ENCODE measurements around the gene MROH2B.

MROH2B gene

GRCh38 chr5:41012318-41012717 lies 58.8 kb downstream of the MROH2B start:
- no peak for DNase-seq

- no peak for DNase-seq
These were observed 60.6 kb downstream of the MROH2B start for GRCh38 chr5:41010572-41010971.

GRCh38 chr5:41009232-41009631 lies 61.9 kb downstream of the MROH2B start:
- no peak for DNase-seq

- DNase-seq = no peak
These were observed 66.2 kb downstream of the MROH2B start for GRCh38 chr5:41004931-41005330.

- DNase-seq = no peak
These were observed 67.3 kb downstream of the MROH2B start for GRCh38 chr5:41003670-41004376.

GRCh38 chr5:40999966-41000365 lies 71.2 kb downstream of the MROH2B start:
- DNase-seq = no peak

- no peak for DNase-seq
These were observed 72.0 kb downstream of the MROH2B start for GRCh38 chr5:40999142-40999541.

- no peak for DNase-seq
These were observed 75.1 kb downstream of the MROH2B start for GRCh38 chr5:40995801-40996586.

- no peak for DNase-seq
These were observed 79.1 kb downstream of the MROH2B start for GRCh38 chr5:40991981-40992559.

GRCh38 chr5:40991168-40991980 lies 79.8 kb downstream of the MROH2B start:
- DNase-seq = no peak

GRCh38 chr5:40988746-40989510 lies 82.2 kb downstream of the MROH2B start:
- no peak for DNase-seq

- no peak for DNase-seq
These were observed 83.8 kb downstream of the MROH2B start for GRCh38 chr5:40987349-40987748.

GRCh38 chr5:40986666-40987065 lies 84.5 kb downstream of the MROH2B start:
- no peak for DNase-seq

- DNase-seq = no peak
These were observed 85.6 kb downstream of the MROH2B start for GRCh38 chr5:40985501-40985900.

- DNase-seq = no peak
These were observed 86.3 kb downstream of the MROH2B start for GRCh38 chr5:40984884-40985283.

GRCh38 chr5:40983781-40984180 lies 87.4 kb downstream of the MROH2B start:
- no peak for DNase-seq

- no peak for DNase-seq
These were observed 89.7 kb downstream of the MROH2B start for GRCh38 chr5:40981420-40981819.

- DNase-seq = no peak
These were observed 94.3 kb downstream of the MROH2B start for GRCh38 chr5:40976836-40977235.

GRCh38 chr5:40976041-40976440 lies 95.1 kb downstream of the MROH2B start:
- DNase-seq = no peak

GRCh38 chr5:40973364-40974004 lies 97.7 kb downstream of the MROH2B start:
- DNase-seq = no peak

- DNase-seq = no peak
These were observed 98.7 kb downstream of the MROH2B start for GRCh38 chr5:40972434-40972833.

Measured in T-helper 9 cell (primary cell).